HG03521 (cell line): Measurements from ENCODE around the gene PDCD11.
A peak's percentile ranks its signal among the peaks of the same experiment; 100 is the strongest.
"Not testable (repeated sequence)": the region's sequence is repeated elsewhere in the genome, so short reads cannot be mapped to it uniquely, and the experiment has no call there.

ENCODE experiments used
- ATAC-seq: cut with Tn5 transposase; IDR thresholded peaks from one replicate; pipeline ENCODE4 v1.9.1; 2021; ENCODE audit warnings: mild to moderate bottlenecking, moderate library complexity; ENCODE audit not compliant: unreplicated experiment

The PDCD11 gene

DNA sequence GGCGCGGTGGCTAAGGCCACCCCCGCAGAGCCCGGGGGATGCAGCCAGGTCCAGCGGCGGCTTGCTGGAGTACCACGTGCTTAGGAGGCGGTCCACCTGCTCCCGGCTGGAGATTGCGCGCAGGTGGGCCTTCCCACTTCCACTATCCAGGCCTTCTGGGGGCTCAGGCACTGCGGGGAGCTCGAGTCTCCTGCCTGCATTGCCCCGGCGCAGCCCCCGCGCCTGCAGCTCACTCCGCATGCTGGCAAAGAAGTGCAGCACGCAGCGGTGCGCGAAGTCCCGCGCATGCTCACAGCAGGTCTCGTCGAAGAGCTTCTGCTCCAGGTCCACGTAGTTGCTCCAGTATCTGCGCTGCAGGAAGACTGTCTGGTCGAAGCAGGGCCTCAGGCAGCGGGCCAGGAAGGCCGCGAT, 76.8 kb downstream of the PDCD11 start:
- no peak for ATAC-seq

GRCh38 chr10:103474077-103474476, 77.7 kb downstream of the PDCD11 start:
- no peak for ATAC-seq

DNA sequence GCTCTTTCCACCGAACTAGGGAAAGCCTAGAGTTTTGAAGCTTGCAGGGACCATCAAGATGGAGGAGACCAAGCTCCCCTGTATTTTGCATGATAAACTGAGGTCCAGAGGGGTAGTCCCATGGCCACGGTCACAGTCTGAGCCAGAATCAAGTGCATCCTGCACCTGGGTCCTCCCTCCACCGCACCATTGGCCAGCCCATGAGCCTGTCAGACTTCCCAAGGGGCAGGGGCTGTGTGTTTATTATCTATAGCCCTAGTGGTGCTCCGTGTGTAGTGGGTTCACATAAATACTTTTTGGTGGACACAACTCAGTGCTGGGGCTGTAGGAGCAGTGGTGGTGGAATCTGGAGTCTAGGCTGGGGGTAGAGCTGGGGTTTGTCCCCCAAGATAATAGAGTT, 79.0 kb downstream of the PDCD11 start:
- no peak for ATAC-seq

DNA sequence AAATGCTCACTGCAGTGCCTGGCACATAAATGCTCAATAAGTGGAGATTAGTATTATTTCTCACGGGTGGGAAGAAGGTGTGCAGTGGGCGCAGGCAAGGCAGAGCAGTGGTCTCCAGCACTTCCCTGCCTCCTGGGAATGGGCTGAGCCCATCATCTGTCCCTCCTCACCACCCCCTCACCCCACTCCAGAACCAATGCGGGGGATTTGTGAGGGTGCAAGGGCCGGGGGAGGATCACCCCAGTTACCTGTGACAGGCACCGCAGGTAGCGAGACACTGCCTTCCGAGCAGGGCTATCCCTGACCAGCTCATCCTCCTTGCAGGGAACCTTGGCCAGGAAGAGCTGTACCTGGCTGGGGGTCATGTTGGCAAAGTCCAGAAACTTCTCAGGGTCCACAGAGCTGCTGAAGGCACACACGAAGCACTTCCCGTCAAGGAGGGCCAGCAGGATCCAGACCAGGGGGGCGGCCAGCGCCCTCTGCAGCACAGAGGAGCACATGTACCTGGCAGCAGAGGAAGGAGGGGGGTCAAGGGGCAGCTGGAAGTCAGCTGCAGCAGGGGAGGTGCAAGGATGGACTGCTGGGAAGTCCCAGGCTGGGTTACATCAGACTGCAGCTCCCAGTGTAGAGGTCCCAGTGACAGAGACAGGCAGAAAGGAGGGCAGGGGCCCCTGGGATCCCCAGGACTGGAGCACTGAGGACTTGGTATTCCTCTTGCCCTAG, 79.8 kb downstream of the PDCD11 start:
- no peak for ATAC-seq

DNA sequence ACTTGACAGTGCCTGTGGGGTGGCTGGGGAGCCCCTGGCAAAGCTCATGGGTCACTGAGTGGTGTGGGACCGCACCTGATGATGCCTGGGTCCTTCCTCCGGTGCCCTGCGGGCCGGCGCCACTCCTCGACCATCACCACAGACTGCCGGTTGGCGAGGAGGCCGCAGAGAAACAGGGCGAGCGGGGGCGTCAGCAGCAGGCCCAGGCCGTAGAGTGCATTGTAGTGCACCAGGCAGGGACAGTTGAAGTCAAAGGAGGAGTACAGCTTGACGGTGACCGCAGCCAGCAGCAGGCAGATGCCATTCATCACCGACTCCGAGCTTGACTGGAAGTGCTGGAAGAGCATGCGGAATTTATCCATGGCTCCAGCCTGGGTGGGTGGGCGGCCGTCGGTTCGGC, 82.2 kb downstream of the PDCD11 start:
- no peak for ATAC-seq

- no peak for ATAC-seq
Observed at GRCh38 chr10:103479135-103479534, 82.7 kb downstream of the PDCD11 start, which contains the start of gene CALHM3. Gene CALHM3 (minus strand): TSS chr10:103479240. CDS start chr10:103479032, 208 bp downstream.

GRCh38 chr10:103480521-103480920, 84.1 kb downstream of the PDCD11 start:
- ATAC-seq: no peak

GRCh38 chr10:103481974-103482531, 85.6 kb downstream of the PDCD11 start:
- ATAC-seq: no peak

GRCh38 chr10:103486635-103487409, 90.4 kb downstream of the PDCD11 start:
- ATAC-seq: not testable (repeated sequence)

DNA sequence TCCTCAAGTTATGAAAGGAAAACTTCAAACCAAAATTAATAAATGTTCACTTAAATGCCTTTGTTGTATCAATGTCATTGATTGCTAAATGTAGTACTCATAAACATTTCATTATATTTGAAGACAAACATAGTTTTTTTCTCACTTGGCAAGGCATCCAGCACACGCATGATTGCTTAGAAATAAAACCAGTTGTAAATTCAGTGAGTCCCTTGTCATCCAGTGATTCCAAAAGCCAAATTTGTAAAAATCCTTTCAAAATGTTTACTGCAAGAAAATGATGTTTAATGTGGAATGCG, 90.9 kb downstream of the PDCD11 start:
- no peak for ATAC-seq

DNA sequence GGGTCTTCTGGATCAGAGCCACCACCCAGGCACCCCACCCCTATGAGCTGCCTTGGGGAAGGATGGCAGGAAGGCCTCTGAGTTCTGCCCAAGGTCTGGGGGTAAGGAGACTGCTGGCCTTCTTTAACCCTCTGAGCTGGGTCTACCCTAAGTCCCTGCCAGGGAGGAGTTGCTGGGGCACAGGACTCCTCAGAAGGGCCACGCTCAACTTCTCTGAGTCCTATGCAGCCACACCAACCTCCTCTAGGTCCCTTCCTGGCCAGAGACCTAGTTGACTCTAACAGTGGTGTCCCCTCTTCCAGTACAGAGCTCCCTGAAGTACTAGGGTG, 94.5 kb downstream of the PDCD11 start:
- peak; percentile 16 for ATAC-seq

DNA sequence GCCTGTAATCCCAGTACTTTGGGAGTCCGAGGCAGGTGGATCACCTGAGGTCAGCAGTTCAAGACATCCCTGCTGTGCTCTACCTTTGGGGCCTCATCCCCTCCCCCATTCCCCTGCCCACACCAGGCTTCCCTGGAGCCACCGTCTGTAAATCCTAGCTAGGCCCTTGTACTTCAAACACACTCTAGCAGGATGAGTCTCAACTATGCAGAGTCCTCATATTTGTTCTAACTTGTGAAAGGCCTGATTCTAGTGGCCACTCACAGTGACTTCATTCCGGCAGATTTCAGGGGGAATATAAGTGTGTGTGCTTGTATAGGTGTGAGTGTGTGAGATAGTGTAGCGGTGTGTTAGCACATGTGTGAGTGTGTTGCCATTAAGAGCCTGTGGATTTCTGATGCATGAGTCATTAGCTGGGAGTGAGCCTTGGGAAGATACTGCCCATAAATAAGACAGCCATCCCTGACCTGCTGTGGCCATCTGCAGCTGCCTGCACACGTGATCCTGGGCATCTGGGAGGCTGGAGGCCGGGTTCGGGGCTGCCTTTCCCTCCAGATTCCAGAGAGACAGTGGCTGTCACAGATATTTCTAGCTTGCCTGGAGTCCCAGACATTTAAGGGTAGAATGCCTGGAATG, 95.4 kb downstream of the PDCD11 start:
- no peak for ATAC-seq

GRCh38 chr10:103492655-103493261, 96.3 kb downstream of the PDCD11 start:
- ATAC-seq: no peak

- ATAC-seq: no peak
Observed at GRCh38 chr10:103493362-103493915, 97.0 kb downstream of the PDCD11 start, which contains the start of gene NEURL1. Gene NEURL1 (plus strand): TSS chr10:103493705. CDS start chr10:103494388, 683 bp downstream.

GRCh38 chr10:103493916-103494877, 97.8 kb downstream of the PDCD11 start:
- no peak for ATAC-seq

- ATAC-seq: no peak
Observed at GRCh38 chr10:103495321-103495720, 98.9 kb downstream of the PDCD11 start.
